ENCODE data around the gene ZNF484. TPM values are rescaled to one million over a fixed set of nuclear protein-coding genes. Genes with fewer than 3 reads are reported as not detected.
A peak's percentile ranks its signal among the peaks of the same experiment; 100 is the strongest.
"Not testable (repeated sequence)": the region's sequence is repeated elsewhere in the genome, so short reads cannot be mapped to it uniquely, and the experiment has no call there.

ZNF484 gene
- total RNA-seq, 1 donor from 2014 or later: 12.4 TPM

DNA sequence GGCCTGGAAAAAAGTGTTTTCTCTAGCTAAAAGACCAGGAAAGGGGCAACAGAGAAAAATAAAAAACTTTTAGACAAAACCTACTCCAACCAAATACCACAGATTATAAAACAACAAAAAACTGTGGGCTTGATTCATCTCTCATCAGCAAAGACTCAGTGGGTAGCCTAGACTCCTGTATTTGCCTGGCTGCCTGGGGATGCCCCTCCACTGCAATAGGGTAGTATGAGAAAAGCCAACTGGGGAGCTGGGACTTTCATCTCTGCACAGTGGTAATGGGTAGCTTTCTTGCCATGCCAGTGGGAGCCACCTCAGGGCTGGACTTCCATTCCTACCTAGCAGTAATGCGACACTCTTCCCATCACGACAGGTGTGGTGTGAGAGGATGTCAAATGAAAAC lies 7.5 kb downstream of the ZNF484 start:
- peaks cover 15% of the 10 kb centered on the region for H3K36me3 Mint-ChIP-seq (ENCODE audit: low read depth, unreplicated experiment)
- H3K4me3 Mint-ChIP-seq (ENCODE audit: unreplicated experiment): no peak overlapping the region
- no peaks in the 10 kb centered on the region for H3K9me3 Mint-ChIP-seq (ENCODE audit: unreplicated experiment)
- no peak for DNase-seq (ENCODE audit: low spot score)
- H3K27me3 Mint-ChIP-seq (ENCODE audit: unreplicated experiment): no peaks in the 10 kb centered on the region
- TF ChIP-seq, protein P1, sequence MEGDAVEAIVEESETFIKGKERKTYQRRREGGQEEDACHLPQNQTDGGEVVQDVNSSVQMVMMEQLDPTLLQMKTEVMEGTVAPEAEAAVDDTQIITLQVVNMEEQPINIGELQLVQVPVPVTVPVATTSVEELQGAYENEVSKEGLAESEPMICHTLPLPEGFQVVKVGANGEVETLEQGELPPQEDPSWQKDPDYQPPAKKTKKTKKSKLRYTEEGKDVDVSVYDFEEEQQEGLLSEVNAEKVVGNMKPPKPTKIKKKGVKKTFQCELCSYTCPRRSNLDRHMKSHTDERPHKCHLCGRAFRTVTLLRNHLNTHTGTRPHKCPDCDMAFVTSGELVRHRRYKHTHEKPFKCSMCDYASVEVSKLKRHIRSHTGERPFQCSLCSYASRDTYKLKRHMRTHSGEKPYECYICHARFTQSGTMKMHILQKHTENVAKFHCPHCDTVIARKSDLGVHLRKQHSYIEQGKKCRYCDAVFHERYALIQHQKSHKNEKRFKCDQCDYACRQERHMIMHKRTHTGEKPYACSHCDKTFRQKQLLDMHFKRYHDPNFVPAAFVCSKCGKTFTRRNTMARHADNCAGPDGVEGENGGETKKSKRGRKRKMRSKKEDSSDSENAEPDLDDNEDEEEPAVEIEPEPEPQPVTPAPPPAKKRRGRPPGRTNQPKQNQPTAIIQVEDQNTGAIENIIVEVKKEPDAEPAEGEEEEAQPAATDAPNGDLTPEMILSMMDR (IDR thresholded peaks at IDR 0.05; ENCODE audit: unreplicated experiment): no peak
- H3K4me1 Mint-ChIP-seq (ENCODE audit: unreplicated experiment): no peaks in the 10 kb centered on the region
- H3K27ac Mint-ChIP-seq (ENCODE audit: unreplicated experiment): no peak overlapping the region

DNA sequence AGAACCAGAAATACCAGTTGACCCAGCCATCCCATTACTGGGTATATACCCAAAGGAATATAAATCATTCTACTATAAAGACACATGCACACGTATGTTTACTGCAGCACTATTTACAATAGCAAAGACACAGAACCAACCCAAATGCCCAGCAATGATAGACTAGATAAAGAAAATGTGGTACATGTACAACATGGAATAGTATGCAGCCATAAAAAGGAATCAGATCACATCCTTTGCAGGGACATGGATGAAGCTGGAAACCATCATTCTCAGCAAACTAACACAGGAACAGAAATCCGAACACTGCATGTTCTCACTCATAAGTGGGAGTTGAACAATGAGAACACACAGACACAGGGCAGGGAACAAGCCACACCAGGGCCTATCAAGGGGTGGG lies 11.2 kb downstream of the ZNF484 start:
- peak overlapping the region; percentile 74 for H3K4me3 Mint-ChIP-seq (ENCODE audit: unreplicated experiment)
- DNase-seq (ENCODE audit: low spot score); H3K27ac Mint-ChIP-seq (ENCODE audit: unreplicated experiment); H3K27me3 Mint-ChIP-seq (ENCODE audit: unreplicated experiment); H3K4me1 Mint-ChIP-seq (ENCODE audit: unreplicated experiment); H3K9me3 Mint-ChIP-seq (ENCODE audit: unreplicated experiment): not testable (repeated sequence)
- peaks cover 19% of the 10 kb centered on the region for H3K36me3 Mint-ChIP-seq (ENCODE audit: low read depth, unreplicated experiment)

DNA sequence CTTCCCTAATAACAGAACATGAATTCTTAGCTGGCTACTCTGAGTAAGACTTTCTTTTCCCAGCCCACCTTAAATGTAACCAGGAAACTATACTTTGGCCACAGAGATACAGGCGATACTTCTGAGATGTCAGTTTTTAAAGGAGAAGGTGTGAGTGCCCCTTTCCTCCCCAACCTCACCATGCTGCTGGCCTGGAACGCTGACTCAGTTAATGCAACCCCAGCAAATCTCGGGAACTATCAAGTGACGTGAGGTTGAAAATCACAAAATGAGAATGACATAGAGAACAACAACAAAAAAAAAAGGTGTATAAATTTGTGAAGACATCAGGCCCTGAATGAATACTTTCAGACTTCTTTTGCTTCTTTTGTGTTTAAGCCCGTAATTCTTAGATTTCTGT lies 13.7 kb downstream of the ZNF484 start:
- Mint-ChIP-seq H3K9me3 (ENCODE audit: unreplicated experiment) (no peaks in the 10 kb centered on the region), H3K36me3 (ENCODE audit: low read depth, unreplicated experiment) (peaks cover 37% of the 10 kb centered on the region), H3K4me3 (ENCODE audit: unreplicated experiment) (no peak overlapping the region), H3K27me3 (ENCODE audit: unreplicated experiment) (no peaks in the 10 kb centered on the region), H3K4me1 (ENCODE audit: unreplicated experiment) (no peaks in the 10 kb centered on the region), H3K27ac (ENCODE audit: unreplicated experiment) (no peak overlapping the region)
- TF ChIP-seq, protein P1 (IDR thresholded peaks at IDR 0.05; ENCODE audit: unreplicated experiment): no peak
- no peak for DNase-seq (ENCODE audit: low spot score)

DNA sequence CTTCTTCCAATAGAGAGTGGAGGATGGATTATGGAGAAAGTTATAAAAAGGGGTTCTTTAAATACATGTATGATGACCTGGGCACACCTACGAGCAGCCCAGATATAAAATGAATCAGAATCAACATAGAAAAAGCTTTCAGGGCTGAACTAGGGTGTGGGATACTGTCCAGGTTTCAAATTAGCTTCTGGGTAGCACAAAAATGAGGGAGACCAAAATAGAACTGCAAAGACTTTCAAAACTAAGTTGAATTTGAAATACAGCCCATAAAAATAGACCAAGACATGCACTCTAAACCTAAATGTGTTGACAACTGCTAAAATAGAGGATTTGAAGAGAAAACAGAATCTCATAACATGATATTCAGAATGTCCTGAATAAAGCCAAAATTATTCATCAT lies 17.0 kb downstream of the ZNF484 start:
- Mint-ChIP-seq H3K4me1 (ENCODE audit: unreplicated experiment) (no peaks in the 10 kb centered on the region), H3K9me3 (ENCODE audit: unreplicated experiment) (no peaks in the 10 kb centered on the region), H3K36me3 (ENCODE audit: low read depth, unreplicated experiment) (peaks cover 30% of the 10 kb centered on the region), H3K4me3 (ENCODE audit: unreplicated experiment) (no peak overlapping the region), H3K27ac (ENCODE audit: unreplicated experiment) (no peak overlapping the region), H3K27me3 (ENCODE audit: unreplicated experiment) (no peaks in the 10 kb centered on the region)
- TF ChIP-seq, protein P1 (IDR thresholded peaks at IDR 0.05; ENCODE audit: unreplicated experiment): no peak
- no peak for DNase-seq (ENCODE audit: low spot score)

DNA sequence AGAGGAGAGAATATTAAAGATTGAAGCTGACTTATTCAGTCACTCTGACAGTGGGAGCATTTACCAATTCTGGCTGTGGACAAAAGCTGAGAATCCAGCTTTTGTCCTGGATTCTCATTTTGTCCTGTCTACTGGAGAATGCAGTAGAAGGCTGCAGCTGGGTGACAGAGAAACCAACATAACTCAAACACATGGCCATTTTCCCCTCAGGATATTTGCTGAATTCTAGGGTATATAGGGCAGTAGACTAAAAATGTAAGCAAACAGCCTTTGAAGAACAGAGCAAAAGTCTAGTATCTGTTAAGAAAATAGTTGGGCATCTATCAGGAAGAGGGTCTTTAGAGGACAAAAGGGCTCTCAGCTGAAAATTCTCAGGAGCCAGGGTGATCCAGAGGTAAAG lies 20.6 kb downstream of the ZNF484 start:
- Mint-ChIP-seq H3K27ac (ENCODE audit: unreplicated experiment) (no peak overlapping the region), H3K36me3 (ENCODE audit: low read depth, unreplicated experiment) (peaks cover 49% of the 10 kb centered on the region), H3K27me3 (ENCODE audit: unreplicated experiment) (no peaks in the 10 kb centered on the region), H3K9me3 (ENCODE audit: unreplicated experiment) (no peaks in the 10 kb centered on the region), H3K4me3 (ENCODE audit: unreplicated experiment) (no peak overlapping the region), H3K4me1 (ENCODE audit: unreplicated experiment) (no peaks in the 10 kb centered on the region)
- no peak for DNase-seq (ENCODE audit: low spot score)
- TF ChIP-seq, protein P1 (IDR thresholded peaks at IDR 0.05; ENCODE audit: unreplicated experiment): no peak

DNA sequence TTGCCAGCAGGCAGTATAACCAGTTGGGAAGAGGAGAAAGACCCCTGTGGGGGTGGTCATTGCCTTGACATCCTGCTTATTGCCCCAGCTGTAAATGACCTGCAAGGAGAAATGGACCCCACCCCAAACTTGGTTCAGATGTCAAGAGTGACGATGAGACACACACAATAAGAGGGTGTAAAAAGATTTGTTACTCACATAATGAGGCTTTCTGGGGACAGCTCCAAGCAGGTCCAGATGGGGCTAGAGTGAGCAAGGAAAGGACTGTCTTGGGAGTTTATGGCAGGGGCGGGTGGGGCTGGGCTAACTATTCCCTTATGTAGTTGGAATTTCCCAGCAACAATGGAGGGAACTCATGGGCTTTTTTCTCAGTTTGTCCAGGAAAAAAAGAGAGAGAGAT lies 24.1 kb downstream of the ZNF484 start:
- Mint-ChIP-seq H3K9me3 (ENCODE audit: unreplicated experiment) (no peaks in the 10 kb centered on the region), H3K4me3 (ENCODE audit: unreplicated experiment) (no peak overlapping the region), H3K27me3 (ENCODE audit: unreplicated experiment) (no peaks in the 10 kb centered on the region), H3K4me1 (ENCODE audit: unreplicated experiment) (no peaks in the 10 kb centered on the region), H3K27ac (ENCODE audit: unreplicated experiment) (no peak overlapping the region), H3K36me3 (ENCODE audit: low read depth, unreplicated experiment) (peaks cover 59% of the 10 kb centered on the region)
- DNase-seq (ENCODE audit: low spot score): no peak
- TF ChIP-seq, protein P1 (IDR thresholded peaks at IDR 0.05; ENCODE audit: unreplicated experiment): no peak
